K562 (cell line): ENCODE results near the gene SLC9B2. TPM values are rescaled to one million over a fixed set of nuclear protein-coding genes. Genes with fewer than 3 reads are reported as not detected.
A peak's percentile ranks its signal among the peaks of the same experiment; 100 is the strongest.

ENCODE experiments used
- ATAC-seq: fragments of 200-7000 bp; cut with Tn5 transposase; 3 replicates; pipeline ENCODE4 v1.9.1; 2020; ENCODE audit warnings: moderate library complexity
- BruUV-seq: library from RNA; stranded (reverse); fragments of 400-500 nt; replicated peaks from 2 replicates; lab custom pipeline; 2021; lab: Mats Ljungman, UMichigan
- CTCF ChIA-PET: fragments of 300-600 bp; formaldehyde crosslinking; extraction: SDS; loops from one replicate; lab custom pipeline; 2021; ENCODE audit warnings: low intra/inter-chr PET ratio; lab: Yijun Ruan, JAX
- POLR2A ChIA-PET: fragments of 300-600, 350-650 bp; sonication (Branson Sonifier 250); formaldehyde crosslinking; extraction: SDS; loops from one replicate; lab custom pipeline; 2021; ENCODE audit warnings: antibody characterized with exemption, inconsistent platforms; lab: Yijun Ruan, JAX
- DNase-seq, 4 experiments: peaks; one replicate each; pipeline versions ENCODE4 v3.0.0 to v3.0.0-alpha.2; 2011 to 2018; ENCODE audit warnings: low spot score in 3 of 4, mixed read lengths in 3 of 4; ENCODE audit errors: extremely low read depth in 1 of 4
- FAIRE-seq: peaks from 2 replicates; lab custom pipeline; 2011; peaks lifted over from hg19 to GRCh38; lab: Jason Lieb, UNC
- H2AFZ ChIP-seq: 2 replicates; pipeline ENCODE4 v1.6.0; 2011; ENCODE audit warnings: low read depth, low read length, control low read depth, inconsistent platforms
- H3K27ac ChIP-seq: fragments of 200-600 bp; 3 replicates; pipeline ENCODE4 v1.8.0; 2011; ENCODE audit warnings: low read depth, mild to moderate bottlenecking, control low read depth, inconsistent platforms, low read length, moderate library complexity, mixed read lengths; ENCODE audit errors: extremely low read depth
- H3K27me3 ChIP-seq, 2 experiments: fragments of 300-600 bp in 1 of 2; 2 replicates in 1 of 2; 3 replicates in 1 of 2; pipeline versions ENCODE4 v1.6.0 to v1.8.0; 2011; ENCODE audit warnings: inconsistent platforms in 2 of 2, low read length in 2 of 2, mild to moderate bottlenecking in 1 of 2, mixed read lengths in 1 of 2, moderate library complexity in 1 of 2; ENCODE audit not compliant: control insufficient read depth in 2 of 2, insufficient read depth in 2 of 2
- H3K36me3 ChIP-seq: fragments of 300-600 bp; 3 replicates; pipeline ENCODE4 v1.8.0; 2011; ENCODE audit warnings: mild to moderate bottlenecking, low read length, inconsistent platforms; ENCODE audit not compliant: control insufficient read depth, insufficient read depth
- H3K4me1 ChIP-seq, 2 experiments: fragments of 200-600 bp in 1 of 2; replicated peaks in 1 of 2; 2 replicates in 1 of 2; 3 replicates in 1 of 2; pipeline versions ENCODE4 v1.5.1 to v1.8.0; 2011; ENCODE audit warnings: inconsistent platforms in 2 of 2, low read length in 2 of 2, mild to moderate bottlenecking in 1 of 2, mixed read lengths in 1 of 2, moderate library complexity in 1 of 2; ENCODE audit not compliant: control insufficient read depth in 2 of 2, insufficient read depth in 2 of 2
- H3K4me2 ChIP-seq: 2 replicates; pipeline ENCODE4 v1.6.1; 2011; ENCODE audit warnings: low read length, control low read depth, inconsistent platforms, mixed read lengths; ENCODE audit not compliant: insufficient read depth
- H3K4me3 ChIP-seq: fragments of 200-600 bp; sonication (generic), shearing (Covaris generic); 2 replicates; pipeline ENCODE4 v1.5.1; 2016; ENCODE audit warnings: control low read depth, inconsistent platforms
- H3K79me2 ChIP-seq: fragments of 200-600 bp; 3 replicates; pipeline ENCODE4 v1.8.0; 2011; ENCODE audit warnings: low read length, inconsistent platforms; ENCODE audit not compliant: control insufficient read depth, insufficient read depth
- H3K9ac ChIP-seq, 2 experiments: 2 replicates each; pipeline versions ENCODE4 v1.6.0 to v1.6.1; 2011; ENCODE audit warnings: low read depth in 2 of 2, low read length in 2 of 2, control low read depth in 1 of 2, inconsistent platforms in 1 of 2, mild to moderate bottlenecking in 1 of 2, mixed read lengths in 1 of 2; ENCODE audit not compliant: insufficient read depth in 1 of 2
- H3K9me1 ChIP-seq: one replicate; pipeline ENCODE4 v1.6.0; 2011; ENCODE audit warnings: inconsistent platforms, mild to moderate bottlenecking, low read length, moderate library complexity; ENCODE audit not compliant: control insufficient read depth, insufficient read depth
- H3K9me3 ChIP-seq: replicated peaks from 2 replicates; pipeline ENCODE4 v1.5.1; 2011; ENCODE audit warnings: low read depth, low read length, inconsistent platforms; ENCODE audit not compliant: control insufficient read depth, insufficient read depth
- H4K20me1 ChIP-seq: replicated peaks from 2 replicates; pipeline ENCODE4 v1.6.1; 2011; ENCODE audit warnings: low read length, inconsistent platforms, mixed read lengths; ENCODE audit not compliant: control insufficient read depth, insufficient read depth
- EGR1 ChIP-seq: fragments of 450-650 bp; conservative IDR thresholded peaks from 2 replicates; pipeline ENCODE4 v1.6.1; 2017; ENCODE audit warnings: mild to moderate bottlenecking
- HIVEP1 ChIP-seq: fragments of 250-450 bp; sonication (Bioruptor Pico); IDR thresholded peaks from 2 replicates; pipeline ENCODE4 v1.4.0; 2020; ENCODE audit warnings: mild to moderate bottlenecking
- MEF2A ChIP-seq: IDR thresholded peaks from 2 replicates; pipeline ENCODE4 v1.6.1; 2011; ENCODE audit warnings: low read depth, mild to moderate bottlenecking, low read length, moderate library complexity; ENCODE audit not compliant: control insufficient read depth
- MYBL2 ChIP-seq, 2 experiments: fragments of 450-650 bp in 1 of 2; sonication (generic) in 1 of 2; formaldehyde crosslinking in 1 of 2; IDR thresholded peaks; 2 replicates each; pipeline versions ENCODE4 v1.6.1 to v1.8.1; 2017 to 2022; ENCODE audit warnings: borderline replicate concordance in 1 of 2, inconsistent platforms in 1 of 2, low read depth in 1 of 2, mild to moderate bottlenecking in 1 of 2, missing genetic modification reagents in 1 of 2, moderate library complexity in 1 of 2
- PHTF2 ChIP-seq: fragments of 250-450 bp; sonication (Bioruptor Pico); IDR thresholded peaks from 2 replicates; pipeline ENCODE4 v1.5.0; 2021; ENCODE audit warnings: mild to moderate bottlenecking
- ZNF12 ChIP-seq: sonication (generic); formaldehyde crosslinking; IDR thresholded peaks from 2 replicates; pipeline ENCODE4 v1.4.0; 2020; ENCODE audit warnings: mild to moderate bottlenecking, missing genetic modification reagents
- ZNF3 ChIP-seq: fragments of 250-450 bp; sonication (Bioruptor Pico); IDR thresholded peaks from 2 replicates; pipeline ENCODE4 v1.5.0; 2021; ENCODE audit warnings: mild to moderate bottlenecking, moderate library complexity
- ZNF79 ChIP-seq: fragments of 250-450 bp; sonication (Bioruptor Pico); IDR thresholded peaks from 2 replicates; pipeline ENCODE4 v1.4.0; 2020; ENCODE audit warnings: low read depth, mild to moderate bottlenecking, moderate library complexity
- WGBS: fragments of 100-300 bp; shearing (Covaris generic); methylation state at CpG from one replicate; pipeline ENCODE4 v1.1.6; 2016; ENCODE audit warnings: low coverage, mixed read lengths; ENCODE audit not compliant: insufficient coverage; ENCODE audit errors: missing lambda C conversion rate; 5-methylcytosine and 5-hydroxymethylcytosine counted together
- in situ Hi-C: fragments of 300-500 bp; cut with MboI; formaldehyde crosslinking; loops from 4 replicates; pipeline ENCODE4 v1.15.0; 2018; ENCODE audit warnings: inconsistent platforms, mixed read lengths
- intact Hi-C: fragments of 100-400 bp; cut with micrococcal nuclease; formaldehyde crosslinking; loops from 2 replicates; pipeline ENCODE4 v1.14.2; 2022
- polyA plus RNA-seq, 8 experiments: library from polyadenylated mRNA; depleted of rRNA in 4 of 8; stranded (reverse) in 5 of 8; unstranded in 3 of 8; fragments of >200 nt; fragmentation: Nextera tagmentation in 2 of 8; fragmentation: Illumina TruSeq in 1 of 8; extraction: Ambion mirVana in 2 of 8; extraction: Trizol in 1 of 8; gene quantifications; 2 replicates each; pipeline versions ENCODE4 v1.2.1 to v1.2.3, GENCODE V29; 2011 to 2014; ENCODE audit warnings: inconsistent platforms in 1 of 8, missing spikeins in 1 of 8
- total RNA-seq, 7 experiments: library from RNA; depleted of rRNA in 6 of 7; stranded (reverse); fragments of >200 nt in 6 of 7; fragmentation: Illumina TruSeq in 2 of 7; extraction: Trizol in 2 of 7; gene quantifications; 2 replicates each; pipeline versions ENCODE4 v1.2.1 to v1.2.3, GENCODE V29; 2011 to 2021; ENCODE audit warnings: low replicate concordance in 1 of 7
- TF ChIP-seq, protein P1 (sequence below): fragments of 450-650 bp; conservative IDR thresholded peaks from 2 replicates; pipeline ENCODE4 v1.6.1; 2016; ENCODE audit warnings: missing genetic modification characterization, low read depth, mild to moderate bottlenecking, control low read depth, missing compliant biosample characterization
- TF ChIP-seq, protein P2 (sequence below): fragments of 250-450 bp; sonication (Bioruptor Pico); IDR thresholded peaks from 2 replicates; pipeline ENCODE4 v1.8.0; 2022; ENCODE audit warnings: inconsistent platforms, mild to moderate bottlenecking, moderate library complexity, borderline replicate concordance
- TF ChIP-seq, protein P3 (sequence below): IDR thresholded peaks from 2 replicates; pipeline ENCODE4 v1.6.1; 2012; ENCODE audit warnings: low read depth, low read length, improper control_type of control experiment, borderline replicate concordance
- TF ChIP-seq, protein P4 (sequence below): sonication (generic); formaldehyde crosslinking; IDR thresholded peaks from 2 replicates; pipeline ENCODE4 v1.8.0; 2023; ENCODE audit warnings: mild to moderate bottlenecking, missing genetic modification reagents

Gene SLC9B2
- total and polyA plus RNA-seq, 9 of the 15 experiments (the other 6 are each of a cell fraction or from before 2014, with no cell fraction given): 6.6 to 14.6 (median 11.4) TPM

DNA sequence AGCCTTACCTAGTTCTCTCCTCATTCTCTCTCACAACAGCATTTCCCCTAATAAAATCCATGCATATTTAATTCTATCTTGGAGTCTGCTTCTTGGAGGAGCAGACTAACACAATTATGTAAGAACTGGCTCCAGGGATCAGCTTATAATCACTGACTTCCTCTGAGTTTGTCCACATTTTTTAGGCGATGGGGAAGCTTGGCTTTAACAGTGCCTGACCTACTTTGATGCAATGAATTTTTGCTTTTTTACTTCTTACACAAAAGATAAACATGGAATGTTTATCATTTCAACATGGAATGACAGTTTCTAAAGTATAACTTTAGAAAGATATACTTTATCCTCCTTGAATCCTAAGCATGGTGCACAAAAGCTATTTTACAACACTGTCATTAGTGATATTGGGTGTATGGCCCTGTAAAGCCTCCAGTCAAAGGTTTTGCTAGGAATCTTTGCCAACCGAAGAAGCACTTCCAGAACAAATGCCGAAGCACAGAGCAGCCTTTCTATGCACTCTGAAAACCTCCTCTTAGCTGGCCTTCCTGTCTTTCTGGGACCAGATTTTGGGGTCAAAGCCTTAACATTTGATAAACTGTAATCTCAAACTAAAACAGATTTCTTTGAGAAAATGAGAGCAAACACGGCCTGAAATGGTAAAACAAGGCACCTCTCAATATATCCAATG is 22.3 kb upstream of the SLC9B2 start:
- in situ Hi-C loops: no loop called here
- DNase-seq: no peak
- no peaks in the 10 kb centered on the region for H3K9me1 ChIP-seq
- peak overlapping the region in 1 of 2 experiments; percentile 35; a peak in 1 of 4 replicates for H3K9ac ChIP-seq
- no peaks in the 10 kb centered on the region for H3K36me3 ChIP-seq
- no peak overlapping the region for H3K27ac ChIP-seq
- intact Hi-C loops: loop anchor here (2.0 to 10.0 kb wide), 4 partner anchors 272 to 844 kb away; partner anchors contain the start of gene UBE2D3
- no peaks in the 10 kb centered on the region for H3K4me1 ChIP-seq
- H3K79me2 ChIP-seq: no peaks in the 10 kb centered on the region
- H3K27me3 ChIP-seq: no peaks in the 10 kb centered on the region
- 23% methylated on average over 4 of the region's 4 CpGs for WGBS
- ChIA-PET POLR2A (interaction anchor here (0.6 to 1.4 kb wide), 3 partner anchors 9 to 1571 kb away, joined by 3 to 4 read pairs (median 4); no protein-coding TSS in a partner anchor), CTCF (interaction anchor here (1.3 to 1.8 kb wide), 2 partner anchors 478 to 668 kb away, joined by 8 to 11 read pairs; no protein-coding TSS in a partner anchor)
- no peaks in the 10 kb centered on the region for H3K9me3 ChIP-seq
- no TSS peak for BruUV-seq
- H2AFZ ChIP-seq: peak overlapping the region; percentile 86
- H3K4me2 ChIP-seq: peak overlapping the region; percentile 40
- no peaks in the 10 kb centered on the region for H4K20me1 ChIP-seq
- no peak for ATAC-seq
- H3K4me3 ChIP-seq: peak overlapping the region; percentile 27
- no peak for FAIRE-seq
- no peak for TF ChIP-seq ZNF79
- no peak for TF ChIP-seq MEF2A
- TF ChIP-seq, protein P1, sequence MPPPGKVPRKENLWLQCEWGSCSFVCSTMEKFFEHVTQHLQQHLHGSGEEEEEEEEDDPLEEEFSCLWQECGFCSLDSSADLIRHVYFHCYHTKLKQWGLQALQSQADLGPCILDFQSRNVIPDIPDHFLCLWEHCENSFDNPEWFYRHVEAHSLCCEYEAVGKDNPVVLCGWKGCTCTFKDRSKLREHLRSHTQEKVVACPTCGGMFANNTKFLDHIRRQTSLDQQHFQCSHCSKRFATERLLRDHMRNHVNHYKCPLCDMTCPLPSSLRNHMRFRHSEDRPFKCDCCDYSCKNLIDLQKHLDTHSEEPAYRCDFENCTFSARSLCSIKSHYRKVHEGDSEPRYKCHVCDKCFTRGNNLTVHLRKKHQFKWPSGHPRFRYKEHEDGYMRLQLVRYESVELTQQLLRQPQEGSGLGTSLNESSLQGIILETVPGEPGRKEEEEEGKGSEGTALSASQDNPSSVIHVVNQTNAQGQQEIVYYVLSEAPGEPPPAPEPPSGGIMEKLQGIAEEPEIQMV: no peak
- TF ChIP-seq, protein P2, sequence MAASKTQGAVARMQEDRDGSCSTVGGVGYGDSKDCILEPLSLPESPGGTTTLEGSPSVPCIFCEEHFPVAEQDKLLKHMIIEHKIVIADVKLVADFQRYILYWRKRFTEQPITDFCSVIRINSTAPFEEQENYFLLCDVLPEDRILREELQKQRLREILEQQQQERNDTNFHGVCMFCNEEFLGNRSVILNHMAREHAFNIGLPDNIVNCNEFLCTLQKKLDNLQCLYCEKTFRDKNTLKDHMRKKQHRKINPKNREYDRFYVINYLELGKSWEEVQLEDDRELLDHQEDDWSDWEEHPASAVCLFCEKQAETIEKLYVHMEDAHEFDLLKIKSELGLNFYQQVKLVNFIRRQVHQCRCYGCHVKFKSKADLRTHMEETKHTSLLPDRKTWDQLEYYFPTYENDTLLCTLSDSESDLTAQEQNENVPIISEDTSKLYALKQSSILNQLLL: no peak
- no peak for TF ChIP-seq ZNF3
- TF ChIP-seq HIVEP1 (CRISPR knock-in tag): no peak
- no peak for TF ChIP-seq PHTF2 (CRISPR knock-in tag)
- TF ChIP-seq EGR1: no peak
- TF ChIP-seq ZNF12 (CRISPR knock-in tag): no peak
- TF ChIP-seq, protein P3, sequence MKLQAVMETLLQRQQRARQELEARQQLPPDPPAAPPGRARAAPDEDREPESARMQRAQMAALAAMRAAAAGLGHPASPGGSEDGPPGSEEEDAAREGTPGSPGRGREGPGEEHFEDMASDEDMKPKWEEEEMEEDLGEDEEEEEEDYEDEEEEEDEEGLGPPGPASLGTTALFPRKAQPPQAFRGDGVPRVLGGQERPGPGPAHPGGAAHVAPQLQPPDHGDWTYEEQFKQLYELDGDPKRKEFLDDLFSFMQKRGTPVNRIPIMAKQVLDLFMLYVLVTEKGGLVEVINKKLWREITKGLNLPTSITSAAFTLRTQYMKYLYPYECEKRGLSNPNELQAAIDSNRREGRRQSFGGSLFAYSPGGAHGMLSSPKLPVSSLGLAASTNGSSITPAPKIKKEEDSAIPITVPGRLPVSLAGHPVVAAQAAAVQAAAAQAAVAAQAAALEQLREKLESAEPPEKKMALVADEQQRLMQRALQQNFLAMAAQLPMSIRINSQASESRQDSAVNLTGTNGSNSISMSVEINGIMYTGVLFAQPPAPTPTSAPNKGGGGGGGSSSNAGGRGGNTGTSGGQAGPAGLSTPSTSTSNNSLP: no peak
- TF ChIP-seq, protein P4, sequence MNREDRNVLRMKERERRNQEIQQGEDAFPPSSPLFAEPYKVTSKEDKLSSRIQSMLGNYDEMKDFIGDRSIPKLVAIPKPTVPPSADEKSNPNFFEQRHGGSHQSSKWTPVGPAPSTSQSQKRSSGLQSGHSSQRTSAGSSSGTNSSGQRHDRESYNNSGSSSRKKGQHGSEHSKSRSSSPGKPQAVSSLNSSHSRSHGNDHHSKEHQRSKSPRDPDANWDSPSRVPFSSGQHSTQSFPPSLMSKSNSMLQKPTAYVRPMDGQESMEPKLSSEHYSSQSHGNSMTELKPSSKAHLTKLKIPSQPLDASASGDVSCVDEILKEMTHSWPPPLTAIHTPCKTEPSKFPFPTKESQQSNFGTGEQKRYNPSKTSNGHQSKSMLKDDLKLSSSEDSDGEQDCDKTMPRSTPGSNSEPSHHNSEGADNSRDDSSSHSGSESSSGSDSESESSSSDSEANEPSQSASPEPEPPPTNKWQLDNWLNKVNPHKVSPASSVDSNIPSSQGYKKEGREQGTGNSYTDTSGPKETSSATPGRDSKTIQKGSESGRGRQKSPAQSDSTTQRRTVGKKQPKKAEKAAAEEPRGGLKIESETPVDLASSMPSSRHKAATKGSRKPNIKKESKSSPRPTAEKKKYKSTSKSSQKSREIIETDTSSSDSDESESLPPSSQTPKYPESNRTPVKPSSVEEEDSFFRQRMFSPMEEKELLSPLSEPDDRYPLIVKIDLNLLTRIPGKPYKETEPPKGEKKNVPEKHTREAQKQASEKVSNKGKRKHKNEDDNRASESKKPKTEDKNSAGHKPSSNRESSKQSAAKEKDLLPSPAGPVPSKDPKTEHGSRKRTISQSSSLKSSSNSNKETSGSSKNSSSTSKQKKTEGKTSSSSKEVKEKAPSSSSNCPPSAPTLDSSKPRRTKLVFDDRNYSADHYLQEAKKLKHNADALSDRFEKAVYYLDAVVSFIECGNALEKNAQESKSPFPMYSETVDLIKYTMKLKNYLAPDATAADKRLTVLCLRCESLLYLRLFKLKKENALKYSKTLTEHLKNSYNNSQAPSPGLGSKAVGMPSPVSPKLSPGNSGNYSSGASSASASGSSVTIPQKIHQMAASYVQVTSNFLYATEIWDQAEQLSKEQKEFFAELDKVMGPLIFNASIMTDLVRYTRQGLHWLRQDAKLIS (CRISPR knock-in tag): no peak
- no peak for TF ChIP-seq MYBL2 (IDR thresholded peaks at IDR 0.05; ENCODE audit: low read depth)
- TF ChIP-seq MYBL2 (CRISPR knock-in tag; IDR thresholded peaks at IDR 0.05; ENCODE audit: borderline replicate concordance): no peak
